ENCODE measurements around the gene WFDC5.

Gene WFDC5

DNA sequence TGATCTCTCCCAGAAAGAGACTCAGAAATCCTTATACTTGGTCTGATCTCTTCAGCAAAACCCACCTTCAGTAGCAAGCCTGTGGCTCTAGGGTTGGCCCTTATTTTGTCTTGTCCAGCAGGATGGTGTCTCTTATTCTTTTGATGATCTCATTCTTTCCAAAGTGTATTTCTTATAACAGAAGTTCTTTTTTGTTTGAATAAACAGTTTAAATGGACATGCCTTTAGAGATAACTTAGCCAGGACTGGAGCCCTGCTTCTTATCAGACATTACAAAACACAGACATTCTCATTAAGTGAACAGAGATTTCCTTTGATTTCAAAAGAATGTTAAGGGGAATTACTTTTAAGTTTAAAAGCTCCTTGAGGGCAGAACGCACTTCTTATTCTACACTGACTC, 45.7 kb downstream of the WFDC5 start:
- Histone ChIP-seq H4K20me1 (ENCODE audit: low read depth, low read length) (no peaks in the 10 kb centered on the region), H3K9ac (ENCODE audit: low read length) (no peak overlapping the region), H3K79me2 (ENCODE audit: insufficient read depth, low read length) (peaks cover 71% of the 10 kb centered on the region), H3K27ac (ENCODE audit: low read depth, low read length) (no peak overlapping the region), H3K9me2 (replicated peaks; ENCODE audit: insufficient read depth, low read length) (no peaks in the 10 kb centered on the region), H3F3A (ENCODE audit: insufficient read depth) (no peaks in the 10 kb centered on the region), H2AFZ (ENCODE audit: low read depth, low read length, severe bottlenecking) (no peak overlapping the region), H3K27me3 (ENCODE audit: low read length) (no peaks in the 10 kb centered on the region), H3K4me3 (ENCODE audit: insufficient read depth, low read length, poor library complexity, severe bottlenecking) (no peak overlapping the region), H3K4me2 (ENCODE audit: low read depth, low read length, poor library complexity, severe bottlenecking) (no peak overlapping the region), H3K9me3 (ENCODE audit: insufficient read depth, low read length) (no peaks in the 10 kb centered on the region), H3K36me3 (ENCODE audit: low read length) (peaks cover 50% of the 10 kb centered on the region)
- no peak for TF ChIP-seq EZH2phosphoT487 (conservative IDR thresholded peaks at IDR 0.05; ENCODE audit: low read length)
- TF ChIP-seq, protein P1, sequence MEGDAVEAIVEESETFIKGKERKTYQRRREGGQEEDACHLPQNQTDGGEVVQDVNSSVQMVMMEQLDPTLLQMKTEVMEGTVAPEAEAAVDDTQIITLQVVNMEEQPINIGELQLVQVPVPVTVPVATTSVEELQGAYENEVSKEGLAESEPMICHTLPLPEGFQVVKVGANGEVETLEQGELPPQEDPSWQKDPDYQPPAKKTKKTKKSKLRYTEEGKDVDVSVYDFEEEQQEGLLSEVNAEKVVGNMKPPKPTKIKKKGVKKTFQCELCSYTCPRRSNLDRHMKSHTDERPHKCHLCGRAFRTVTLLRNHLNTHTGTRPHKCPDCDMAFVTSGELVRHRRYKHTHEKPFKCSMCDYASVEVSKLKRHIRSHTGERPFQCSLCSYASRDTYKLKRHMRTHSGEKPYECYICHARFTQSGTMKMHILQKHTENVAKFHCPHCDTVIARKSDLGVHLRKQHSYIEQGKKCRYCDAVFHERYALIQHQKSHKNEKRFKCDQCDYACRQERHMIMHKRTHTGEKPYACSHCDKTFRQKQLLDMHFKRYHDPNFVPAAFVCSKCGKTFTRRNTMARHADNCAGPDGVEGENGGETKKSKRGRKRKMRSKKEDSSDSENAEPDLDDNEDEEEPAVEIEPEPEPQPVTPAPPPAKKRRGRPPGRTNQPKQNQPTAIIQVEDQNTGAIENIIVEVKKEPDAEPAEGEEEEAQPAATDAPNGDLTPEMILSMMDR (IDR thresholded peaks at IDR 0.05; ENCODE audit: insufficient read depth, low read length, poor library complexity, severe bottlenecking), result no peak

DNA sequence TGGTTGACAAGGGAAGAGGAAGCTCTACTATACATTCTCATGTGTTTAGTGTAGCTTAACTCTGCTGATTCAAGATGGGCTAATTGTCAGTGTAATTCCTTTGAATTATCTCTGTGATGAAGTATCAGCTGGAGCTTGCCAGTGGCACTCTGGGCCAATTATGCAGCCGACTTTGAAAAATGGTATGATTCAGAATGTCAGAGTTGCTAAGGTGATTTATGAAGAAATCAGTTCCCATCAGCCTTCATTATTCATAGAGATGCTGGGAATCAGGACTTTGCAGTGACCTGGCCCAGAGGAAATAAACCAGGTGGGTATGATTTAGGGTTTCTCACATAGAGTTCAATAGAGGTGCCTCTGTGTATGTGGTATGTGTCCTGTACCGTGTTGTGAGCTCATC, 47.4 kb downstream of the WFDC5 start:
- Histone ChIP-seq H3K4me3 (ENCODE audit: insufficient read depth, low read length, poor library complexity, severe bottlenecking) (no peak overlapping the region), H2AFZ (ENCODE audit: low read depth, low read length, severe bottlenecking) (no peak overlapping the region), H3K4me2 (ENCODE audit: low read depth, low read length, poor library complexity, severe bottlenecking) (no peak overlapping the region), H3K9me2 (replicated peaks; ENCODE audit: insufficient read depth, low read length) (no peaks in the 10 kb centered on the region), H3K9me3 (ENCODE audit: insufficient read depth, low read length) (no peaks in the 10 kb centered on the region), H3K79me2 (ENCODE audit: insufficient read depth, low read length) (peaks cover 81% of the 10 kb centered on the region), H3F3A (ENCODE audit: insufficient read depth) (peaks cover 4% of the 10 kb centered on the region; the same call in 1 of the 2 replicates), H3K9ac (ENCODE audit: low read length) (no peak overlapping the region), H4K20me1 (ENCODE audit: low read depth, low read length) (no peaks in the 10 kb centered on the region), H3K36me3 (ENCODE audit: low read length) (peaks cover 51% of the 10 kb centered on the region), H3K27me3 (ENCODE audit: low read length) (no peaks in the 10 kb centered on the region), H3K27ac (ENCODE audit: low read depth, low read length) (no peak overlapping the region)
- TF ChIP-seq, protein P1 (IDR thresholded peaks at IDR 0.05; ENCODE audit: insufficient read depth, low read length, poor library complexity, severe bottlenecking), result no peak
- no peak for TF ChIP-seq EZH2phosphoT487 (conservative IDR thresholded peaks at IDR 0.05; ENCODE audit: low read length)

DNA sequence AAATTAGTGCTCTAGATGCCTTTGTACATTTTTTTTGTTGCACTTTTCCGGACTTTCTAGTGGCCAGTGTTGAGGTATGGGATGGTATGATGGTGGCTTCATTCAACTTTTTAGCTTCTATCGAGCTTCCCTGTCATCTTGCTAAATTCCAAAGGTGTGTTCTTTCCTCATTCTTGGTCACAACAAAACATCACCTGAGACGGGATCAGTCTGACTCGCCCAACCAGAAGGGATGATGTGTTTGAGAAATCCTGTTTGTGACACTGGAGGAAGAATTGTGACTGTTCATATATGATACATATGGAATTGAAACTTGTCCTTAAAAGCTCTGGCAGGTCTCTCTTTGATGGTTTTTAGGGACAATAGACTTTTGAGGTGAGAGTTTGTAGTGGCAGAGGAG, 47.9 kb downstream of the WFDC5 start:
- Histone ChIP-seq H4K20me1 (ENCODE audit: low read depth, low read length) (no peaks in the 10 kb centered on the region), H3K4me3 (ENCODE audit: insufficient read depth, low read length, poor library complexity, severe bottlenecking) (no peak overlapping the region)

More for the DNA sequence above, 47.9 kb downstream of the WFDC5 start:
- Histone ChIP-seq H3K4me2 (ENCODE audit: low read depth, low read length, poor library complexity, severe bottlenecking) (no peak overlapping the region), H3K36me3 (ENCODE audit: low read length) (peaks cover 52% of the 10 kb centered on the region), H3K9me2 (replicated peaks; ENCODE audit: insufficient read depth, low read length) (no peaks in the 10 kb centered on the region), H3K27ac (ENCODE audit: low read depth, low read length) (no peak overlapping the region), H3K9ac (ENCODE audit: low read length) (no peak overlapping the region), H3F3A (ENCODE audit: insufficient read depth) (peaks cover 4% of the 10 kb centered on the region; the same call in 1 of the 2 replicates), H3K27me3 (ENCODE audit: low read length) (no peaks in the 10 kb centered on the region), H2AFZ (ENCODE audit: low read depth, low read length, severe bottlenecking) (no peak overlapping the region), H3K9me3 (ENCODE audit: insufficient read depth, low read length) (no peaks in the 10 kb centered on the region), H3K79me2 (ENCODE audit: insufficient read depth, low read length) (peaks cover 81% of the 10 kb centered on the region)
- TF ChIP-seq EZH2phosphoT487 (conservative IDR thresholded peaks at IDR 0.05; ENCODE audit: low read length), result no peak
- TF ChIP-seq, protein P1 (IDR thresholded peaks at IDR 0.05; ENCODE audit: insufficient read depth, low read length, poor library complexity, severe bottlenecking), result no peak

Data from SU-DHL-6 (cell line).